DMS53 treated with DMSO at 0.1 percent for 48 hours (cell line): ENCODE measurements around the gene ITGAE.
"Not testable (repeated sequence)": the region's sequence is repeated elsewhere in the genome, so short reads cannot be mapped to it uniquely, and the experiment has no call there.

ENCODE experiments used
- DNase-seq: peaks from one replicate; lab custom pipeline; 2025; ENCODE audit not compliant: unreplicated experiment; lab: John Stamatoyannopoulos, UW

Gene ITGAE

GRCh38 chr17:3734911-3735276, 66.1 kb downstream of the ITGAE start:
- DNase-seq = not testable (repeated sequence)

GRCh38 chr17:3732210-3732621, 68.8 kb downstream of the ITGAE start:
- DNase-seq = no peak

- no peak for DNase-seq
Measured at GRCh38 chr17:3730881-3731429, 70.0 kb downstream of the ITGAE start.

GRCh38 chr17:3729881-3730280, 71.1 kb downstream of the ITGAE start:
- DNase-seq = peak; percentile 16

- DNase-seq = not testable (repeated sequence)
Measured at GRCh38 chr17:3728099-3728498, 72.9 kb downstream of the ITGAE start.

GRCh38 chr17:3727041-3727440, 73.9 kb downstream of the ITGAE start:
- DNase-seq = no peak

GRCh38 chr17:3724378-3725077, 76.5 kb downstream of the ITGAE start:
- no peak for DNase-seq

GRCh38 chr17:3723556-3724377, 77.2 kb downstream of the ITGAE start, which contains the start of gene HASPIN:
Gene HASPIN, plus strand, starts transcription at chr17:3723903. Its CDS starts 33 bp downstream, at chr17:3723936.
- DNase-seq = peak; percentile 62

GRCh38 chr17:3723188-3723555, 77.8 kb downstream of the ITGAE start:
- DNase-seq = no peak

- no peak for DNase-seq
Measured at GRCh38 chr17:3722716-3723115, 78.3 kb downstream of the ITGAE start.

- no peak for DNase-seq
Measured at GRCh38 chr17:3719265-3719664, 81.7 kb downstream of the ITGAE start.

GRCh38 chr17:3718201-3718600, 82.8 kb downstream of the ITGAE start:
- DNase-seq = no peak

GRCh38 chr17:3715296-3715695, 85.7 kb downstream of the ITGAE start:
- DNase-seq = no peak

GRCh38 chr17:3712811-3713463, 88.1 kb downstream of the ITGAE start:
- DNase-seq = no peak

- DNase-seq = no peak
Measured at GRCh38 chr17:3710951-3711383, 90.0 kb downstream of the ITGAE start.

- no peak for DNase-seq
Measured at GRCh38 chr17:3708366-3708765, 92.6 kb downstream of the ITGAE start.

GRCh38 chr17:3705718-3705984, 95.3 kb downstream of the ITGAE start:
- not testable (repeated sequence) for DNase-seq

- DNase-seq = no peak
Measured at GRCh38 chr17:3704931-3705717, 95.9 kb downstream of the ITGAE start.

GRCh38 chr17:3702041-3702539, 98.9 kb downstream of the ITGAE start:
- not testable (repeated sequence) for DNase-seq

- DNase-seq = no peak
Measured at GRCh38 chr17:3699951-3700350, 101.0 kb downstream of the ITGAE start.

- no peak for DNase-seq
Measured at GRCh38 chr17:3698139-3698538, 102.8 kb downstream of the ITGAE start.
